GM10248 (cell line): ENCODE results near the gene PARD3B.

Experiments used
- CTCF ChIA-PET: fragments of 300-600 bp; sonication (Branson Sonifier 250); formaldehyde crosslinking; extraction: SDS; loops from one replicate; lab custom pipeline; 2021; ENCODE audit warnings: antibody characterized with exemption; lab: Yijun Ruan, JAX
- POLR2A ChIA-PET: fragments of 350-650 bp; sonication (Branson Sonifier 250); formaldehyde crosslinking; extraction: SDS; loops from one replicate; lab custom pipeline; 2020; ENCODE audit warnings: antibody characterized with exemption; lab: Yijun Ruan, JAX
- DNase-seq: peaks from one replicate; pipeline ENCODE4 v3.0.0; 2012; ENCODE audit errors: extremely low spot score
- TF ChIP-seq, protein P1 (sequence below): IDR thresholded peaks from 2 replicates; pipeline ENCODE4 v1.5.1; 2012; ENCODE audit warnings: mild to moderate bottlenecking, low read depth; ENCODE audit errors: extremely low read depth, missing control alignments, control extremely low read depth

The PARD3B gene

DNA sequence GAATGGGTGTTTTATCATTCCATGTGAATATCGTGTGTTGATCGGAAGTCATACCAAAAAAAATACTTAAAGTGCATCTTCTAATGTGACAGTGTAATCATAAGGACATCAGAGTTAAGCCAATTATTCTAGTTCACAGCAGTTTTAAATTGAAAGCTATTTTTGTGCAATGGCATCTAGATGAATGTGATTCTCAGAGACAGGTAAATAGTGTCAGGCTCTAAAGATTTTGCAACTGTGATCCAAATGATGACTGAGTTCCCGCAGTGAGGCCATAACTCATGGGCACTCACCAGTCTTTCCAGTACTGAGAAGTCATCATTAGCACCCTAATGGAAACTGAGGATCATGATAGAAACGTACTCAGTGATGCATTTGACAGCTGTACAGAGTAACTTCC lies 542.6 kb downstream of the PARD3B start:
- DNase-seq, result no peak
- POLR2A ChIA-PET, result no interaction called here
- TF ChIP-seq, protein P1, sequence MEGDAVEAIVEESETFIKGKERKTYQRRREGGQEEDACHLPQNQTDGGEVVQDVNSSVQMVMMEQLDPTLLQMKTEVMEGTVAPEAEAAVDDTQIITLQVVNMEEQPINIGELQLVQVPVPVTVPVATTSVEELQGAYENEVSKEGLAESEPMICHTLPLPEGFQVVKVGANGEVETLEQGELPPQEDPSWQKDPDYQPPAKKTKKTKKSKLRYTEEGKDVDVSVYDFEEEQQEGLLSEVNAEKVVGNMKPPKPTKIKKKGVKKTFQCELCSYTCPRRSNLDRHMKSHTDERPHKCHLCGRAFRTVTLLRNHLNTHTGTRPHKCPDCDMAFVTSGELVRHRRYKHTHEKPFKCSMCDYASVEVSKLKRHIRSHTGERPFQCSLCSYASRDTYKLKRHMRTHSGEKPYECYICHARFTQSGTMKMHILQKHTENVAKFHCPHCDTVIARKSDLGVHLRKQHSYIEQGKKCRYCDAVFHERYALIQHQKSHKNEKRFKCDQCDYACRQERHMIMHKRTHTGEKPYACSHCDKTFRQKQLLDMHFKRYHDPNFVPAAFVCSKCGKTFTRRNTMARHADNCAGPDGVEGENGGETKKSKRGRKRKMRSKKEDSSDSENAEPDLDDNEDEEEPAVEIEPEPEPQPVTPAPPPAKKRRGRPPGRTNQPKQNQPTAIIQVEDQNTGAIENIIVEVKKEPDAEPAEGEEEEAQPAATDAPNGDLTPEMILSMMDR, result no peak
- CTCF ChIA-PET, result interaction anchor here (1.2 kb wide), 1 partner anchor 13 kb away, joined by 3 read pairs; no protein-coding TSS in a partner anchor

DNA sequence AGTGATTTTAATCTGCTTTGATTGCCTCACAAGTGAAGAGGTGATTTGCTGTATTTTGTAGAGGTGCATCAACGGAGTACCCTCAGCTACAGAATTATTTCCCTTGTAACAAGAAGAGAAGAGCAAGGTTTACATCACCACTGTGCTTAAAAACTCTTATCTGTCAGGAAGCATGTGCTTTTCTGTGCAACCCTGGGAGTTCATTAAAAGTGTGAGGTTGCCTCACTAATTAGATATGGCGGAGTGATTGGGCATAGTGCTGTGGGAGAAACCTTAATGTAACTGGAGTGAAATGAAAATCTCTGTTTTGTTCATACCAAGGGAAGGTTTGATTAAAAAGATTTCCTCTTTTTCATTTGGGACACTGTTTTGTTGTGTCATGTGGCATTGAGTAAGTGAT lies 544.7 kb downstream of the PARD3B start:
- CTCF ChIA-PET, result no interaction called here
- DNase-seq, result no peak
- TF ChIP-seq, protein P1, result no peak
- POLR2A ChIA-PET, result no interaction called here

DNA sequence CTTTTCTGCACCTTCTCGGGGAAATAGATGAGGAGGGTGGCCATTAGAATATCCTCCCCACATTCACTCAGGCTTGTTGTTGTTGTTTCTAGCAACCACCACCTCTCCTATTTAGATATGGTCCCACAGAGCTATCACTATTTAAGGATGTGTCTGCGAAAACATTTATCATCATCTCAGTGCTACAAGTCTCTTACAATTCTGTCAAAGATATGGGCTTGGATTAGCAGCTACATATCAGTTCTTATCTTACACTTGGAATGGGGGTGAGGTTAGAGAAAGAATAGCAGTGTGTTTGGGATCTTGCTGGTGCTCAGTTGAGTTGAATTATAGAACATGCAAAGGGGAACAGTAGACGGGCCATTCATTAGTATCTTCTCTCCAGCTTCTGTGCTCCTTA lies 546.1 kb downstream of the PARD3B start:
- POLR2A ChIA-PET, result no interaction called here
- TF ChIP-seq, protein P1, result no peak
- CTCF ChIA-PET, result no interaction called here
- DNase-seq, result no peak

DNA sequence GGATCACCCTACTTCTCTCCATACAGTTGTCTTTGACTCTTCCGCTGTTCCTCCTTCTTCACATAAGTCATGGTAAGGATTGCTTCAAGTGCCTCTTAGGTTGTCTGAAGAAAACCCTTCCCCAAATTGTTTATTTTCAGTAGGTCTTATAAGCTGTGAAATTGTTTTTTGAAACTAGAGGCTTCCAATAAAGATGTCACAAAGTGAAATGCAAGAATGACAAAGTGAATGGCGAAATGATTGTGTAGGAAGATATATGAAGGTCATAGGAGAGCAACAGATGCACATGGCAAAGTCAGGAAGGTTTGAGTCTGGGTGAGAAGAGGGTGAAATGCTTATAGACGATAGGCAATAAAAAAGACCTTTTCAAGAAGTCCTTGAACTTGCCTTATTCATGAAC lies 548.8 kb downstream of the PARD3B start:
- ChIA-PET CTCF (interaction anchor here (1.2 kb wide), 1 partner anchor 19 kb away, joined by 6 read pairs; no protein-coding TSS in a partner anchor), POLR2A (no interaction called here)
- no peak for DNase-seq
- TF ChIP-seq, protein P1, result no peak

DNA sequence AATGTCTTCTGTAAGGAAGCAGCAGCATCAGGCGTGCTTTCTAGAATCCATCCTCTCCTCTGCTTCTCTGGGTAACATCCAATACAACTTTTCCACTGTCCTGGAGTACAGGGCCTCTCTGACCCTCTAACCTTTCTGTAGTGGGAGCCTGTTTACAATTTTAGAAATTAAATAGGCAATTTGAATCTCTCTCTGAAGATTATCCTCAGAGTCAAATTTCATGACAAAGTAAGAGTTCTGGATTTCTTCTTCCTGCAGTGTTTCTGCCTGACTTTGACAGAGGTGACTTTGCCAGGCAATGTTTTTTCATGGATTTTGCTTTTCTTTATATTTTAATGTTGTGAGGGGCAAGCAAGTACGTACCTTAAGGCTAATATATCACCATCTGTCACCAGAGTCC lies 558.4 kb downstream of the PARD3B start:
- ChIA-PET POLR2A (no interaction called here), CTCF (interaction anchor here (1.3 kb wide), 1 partner anchor 14 kb away, joined by 3 read pairs; no protein-coding TSS in a partner anchor)
- TF ChIP-seq, protein P1, result no peak
- DNase-seq, result no peak

DNA sequence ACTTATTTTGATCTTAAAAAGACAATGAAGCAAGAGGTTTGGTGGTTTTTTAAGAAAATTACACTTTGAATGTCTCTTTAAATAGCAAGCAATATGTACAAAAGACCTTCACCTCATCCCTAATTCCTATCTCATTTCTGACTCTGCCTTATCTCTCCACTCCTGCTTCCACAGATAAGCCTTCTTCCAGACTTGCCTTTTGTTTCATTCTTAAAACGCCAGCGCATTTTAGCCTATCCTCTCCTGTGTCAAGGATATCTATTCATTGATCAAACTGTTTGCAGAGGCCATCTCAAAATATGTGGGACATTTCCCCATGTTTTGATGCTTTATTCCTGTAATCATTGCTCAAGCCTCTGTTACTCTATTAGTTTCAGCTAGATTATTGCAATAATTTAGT lies 562.5 kb downstream of the PARD3B start:
- no peak for DNase-seq
- POLR2A ChIA-PET, result no interaction called here
- TF ChIP-seq, protein P1, result no peak
- CTCF ChIA-PET, result no interaction called here
